ENCODE measurements around the gene POU3F1.

POU3F1 gene

DNA sequence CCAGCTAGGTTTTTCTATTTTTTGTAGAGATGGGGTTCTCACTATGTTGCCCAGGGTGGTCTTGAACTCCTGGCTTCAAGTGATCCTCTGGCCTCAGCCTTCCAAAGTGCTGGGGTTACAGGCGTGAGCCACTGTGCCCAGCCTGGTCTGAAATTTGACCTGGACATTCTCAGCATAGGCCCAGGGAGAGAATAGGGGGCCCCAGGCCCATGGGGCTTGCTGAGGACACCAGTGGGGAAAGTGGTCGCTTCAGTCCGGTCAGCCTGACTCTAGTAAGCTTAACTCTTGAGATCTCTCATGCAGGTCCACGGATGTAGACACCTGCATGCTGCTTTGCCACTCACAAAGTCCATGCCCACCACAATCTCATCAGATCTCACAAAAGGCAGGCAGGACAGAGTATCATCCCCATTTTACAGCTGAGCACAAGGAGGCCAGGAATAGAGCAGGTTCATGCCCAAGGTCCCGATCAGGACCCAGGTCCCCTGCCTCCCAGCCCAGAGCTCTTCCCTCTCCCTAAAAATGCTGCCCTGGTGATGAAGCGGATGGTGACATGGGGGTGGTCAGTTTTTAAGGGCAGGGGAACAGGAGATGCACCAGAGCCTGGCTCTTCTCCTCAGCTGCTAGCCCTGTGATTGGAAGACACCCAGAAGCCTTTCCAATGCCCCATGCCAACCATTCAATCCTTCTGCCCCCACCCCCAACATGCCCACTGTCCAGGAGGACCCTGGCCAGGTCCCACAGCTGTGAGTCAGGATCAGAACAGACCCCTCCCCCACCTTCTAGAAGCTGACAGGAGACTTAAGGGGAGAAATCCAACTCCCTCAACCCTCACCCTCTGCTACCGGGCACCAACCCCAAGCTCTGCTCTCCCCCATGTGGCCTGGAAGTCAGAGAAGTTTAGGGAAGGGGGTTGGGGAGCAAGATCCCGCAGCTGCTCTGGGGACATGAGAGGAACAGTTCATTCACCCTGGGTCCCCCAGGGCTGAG lies 43.0 kb downstream of the POU3F1 start:
- DNase-seq, result no peak

DNA sequence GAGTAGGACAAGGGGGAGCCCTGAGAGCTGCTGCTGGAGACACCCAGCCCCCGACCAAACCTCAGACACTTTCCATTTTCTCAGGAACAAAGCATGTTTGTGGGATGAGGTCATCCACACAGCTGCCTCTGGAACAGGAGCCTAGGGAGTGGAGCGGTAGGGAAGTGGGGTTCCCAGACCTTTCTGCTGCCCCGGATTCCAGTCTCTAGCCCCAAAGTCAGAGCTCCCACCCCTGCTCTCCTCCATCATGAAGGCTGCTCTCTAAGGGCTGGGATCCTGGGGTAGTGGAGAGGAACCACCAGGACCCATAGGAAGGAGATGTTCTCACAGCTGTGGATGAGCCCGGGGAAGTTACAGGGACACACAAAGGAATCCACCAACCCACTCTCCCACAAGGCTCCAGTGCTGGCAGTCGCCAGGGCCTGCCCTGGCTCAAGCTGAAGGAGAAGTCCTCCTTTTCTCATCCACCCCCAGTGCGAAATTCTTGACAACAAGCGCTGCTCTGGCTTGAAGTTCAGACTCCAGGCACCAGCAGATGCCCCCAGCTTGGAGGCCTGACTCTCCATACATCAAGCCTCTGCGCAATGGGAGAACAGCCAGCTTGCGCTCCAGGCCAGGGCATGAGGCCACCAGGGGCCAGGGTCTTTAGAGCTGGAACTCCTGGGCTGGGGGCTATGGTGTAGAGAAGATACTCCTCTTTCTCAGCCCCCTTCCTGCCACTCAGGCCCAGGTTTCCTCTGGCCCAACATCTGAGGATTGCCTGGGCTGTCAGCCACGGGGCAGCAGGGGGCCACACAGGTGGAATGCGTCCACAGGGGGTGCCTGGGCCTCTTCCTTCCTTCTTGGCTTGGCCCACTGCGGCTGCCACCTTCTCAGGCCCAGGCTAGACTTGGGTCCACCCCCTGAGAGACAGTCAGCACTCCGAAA lies 45.8 kb downstream of the POU3F1 start:
- no peak for DNase-seq

DNA sequence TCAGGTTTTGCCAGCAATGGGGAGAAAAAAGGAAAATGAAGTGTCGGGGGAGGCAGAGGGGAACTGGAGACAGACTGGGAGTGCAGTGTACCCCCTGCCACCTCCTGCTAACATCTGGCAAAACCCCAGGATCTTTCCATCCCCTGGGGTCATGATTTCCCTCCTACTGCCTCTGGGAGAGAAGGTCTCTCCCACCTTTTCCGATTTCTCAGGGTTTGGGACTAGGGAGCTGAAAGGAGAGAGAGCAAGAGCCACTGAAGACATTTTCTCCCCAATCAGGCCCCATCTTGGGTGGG lies 46.4 kb downstream of the POU3F1 start:
- DNase-seq, result no peak

DNA sequence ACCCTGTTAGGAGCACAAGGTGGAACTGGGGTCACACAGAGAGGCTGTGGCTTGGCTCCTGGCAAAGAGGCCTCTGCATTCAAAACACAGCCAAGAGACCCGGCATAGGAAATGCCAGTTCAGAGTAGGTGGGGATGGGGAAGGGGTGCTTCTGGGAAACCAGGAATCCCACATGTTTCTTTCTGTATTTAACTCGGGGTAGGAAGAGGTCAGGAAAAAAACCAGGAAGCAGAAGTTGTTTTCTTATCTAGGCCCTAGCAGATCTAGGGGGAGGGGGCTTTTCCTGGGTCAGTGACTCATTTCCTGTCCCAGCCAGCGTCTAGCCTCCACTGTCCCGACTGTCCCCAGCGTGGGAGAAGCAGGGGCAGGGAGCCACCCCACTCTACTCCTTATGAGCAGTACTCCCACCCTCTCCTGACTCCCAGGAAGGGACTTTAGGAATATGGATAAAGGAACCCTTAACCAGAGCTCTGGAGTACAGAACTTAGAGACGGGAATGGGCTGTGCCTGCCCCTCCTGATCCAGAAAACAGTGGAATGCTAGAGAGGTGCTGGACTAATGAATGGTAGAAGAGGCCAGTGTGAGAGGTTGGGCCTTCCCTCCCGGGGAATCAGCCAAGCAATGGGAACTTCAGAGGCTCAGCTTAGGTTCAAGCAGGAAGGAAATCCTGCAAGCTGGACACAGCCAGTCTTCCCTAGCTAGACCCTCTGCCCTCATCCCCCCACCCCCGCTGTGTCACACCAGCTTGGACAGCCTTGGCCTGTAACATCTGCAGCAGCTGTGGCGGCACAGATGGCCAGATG lies 47.0 kb downstream of the POU3F1 start:
- no peak for DNase-seq

DNA sequence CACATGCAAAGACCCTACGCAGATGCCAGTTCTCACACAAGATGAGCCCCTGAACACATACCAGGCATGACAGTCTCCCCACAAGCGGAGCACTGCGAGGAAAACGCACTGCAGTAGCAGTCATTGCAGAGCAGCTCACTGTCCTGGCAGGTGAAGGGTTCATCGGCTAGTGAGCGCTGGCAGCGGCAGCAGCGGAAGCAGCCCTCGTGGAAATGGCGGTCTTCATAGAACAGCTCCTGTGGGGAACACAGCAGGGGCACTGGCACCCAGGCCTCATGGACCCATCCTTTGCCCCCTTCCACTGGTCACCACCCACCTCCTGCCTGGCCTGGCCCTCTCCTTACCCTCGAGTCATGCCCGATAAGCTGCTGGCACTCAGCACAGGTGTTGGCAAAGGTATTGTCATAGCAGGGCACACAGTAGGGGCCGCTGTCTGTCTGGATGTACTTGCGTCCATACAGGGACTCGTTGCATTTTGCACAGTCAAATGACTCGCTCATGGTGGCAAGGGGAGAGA lies 47.6 kb downstream of the POU3F1 start:
- DNase-seq, result no peak

DNA sequence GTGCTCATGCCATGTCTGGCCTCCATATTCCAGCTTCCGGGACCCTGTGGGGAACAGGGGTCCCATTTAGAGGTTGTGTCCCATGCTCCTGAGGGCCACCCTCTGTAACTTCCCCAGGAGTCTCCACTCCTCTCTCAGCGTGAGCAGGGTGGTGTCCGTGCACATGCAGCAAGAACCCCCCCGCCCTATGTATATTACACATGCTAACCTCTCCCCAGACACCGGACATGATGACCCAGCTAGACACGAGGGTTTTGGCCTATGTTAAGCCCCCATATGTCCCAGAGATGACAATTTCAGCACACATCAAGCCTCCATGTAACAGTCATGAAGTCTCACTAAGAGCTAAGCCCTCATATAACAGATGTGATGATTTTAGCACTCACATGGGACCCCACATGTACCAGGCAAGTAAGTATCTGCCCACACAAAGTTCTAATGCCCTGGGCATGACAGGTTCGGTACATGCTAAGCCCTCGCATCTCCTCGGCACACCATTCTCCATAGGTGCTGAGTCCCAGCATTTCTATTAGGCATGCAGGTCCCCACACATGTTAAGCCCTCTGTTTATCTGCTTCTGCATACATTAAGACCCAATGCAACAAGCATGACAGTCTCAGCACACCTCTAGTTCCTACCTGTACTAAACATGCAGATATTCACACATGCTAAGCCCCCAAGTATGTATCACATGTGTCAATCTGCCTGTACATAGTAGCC lies 48.3 kb downstream of the POU3F1 start:
- no peak for DNase-seq

DNA sequence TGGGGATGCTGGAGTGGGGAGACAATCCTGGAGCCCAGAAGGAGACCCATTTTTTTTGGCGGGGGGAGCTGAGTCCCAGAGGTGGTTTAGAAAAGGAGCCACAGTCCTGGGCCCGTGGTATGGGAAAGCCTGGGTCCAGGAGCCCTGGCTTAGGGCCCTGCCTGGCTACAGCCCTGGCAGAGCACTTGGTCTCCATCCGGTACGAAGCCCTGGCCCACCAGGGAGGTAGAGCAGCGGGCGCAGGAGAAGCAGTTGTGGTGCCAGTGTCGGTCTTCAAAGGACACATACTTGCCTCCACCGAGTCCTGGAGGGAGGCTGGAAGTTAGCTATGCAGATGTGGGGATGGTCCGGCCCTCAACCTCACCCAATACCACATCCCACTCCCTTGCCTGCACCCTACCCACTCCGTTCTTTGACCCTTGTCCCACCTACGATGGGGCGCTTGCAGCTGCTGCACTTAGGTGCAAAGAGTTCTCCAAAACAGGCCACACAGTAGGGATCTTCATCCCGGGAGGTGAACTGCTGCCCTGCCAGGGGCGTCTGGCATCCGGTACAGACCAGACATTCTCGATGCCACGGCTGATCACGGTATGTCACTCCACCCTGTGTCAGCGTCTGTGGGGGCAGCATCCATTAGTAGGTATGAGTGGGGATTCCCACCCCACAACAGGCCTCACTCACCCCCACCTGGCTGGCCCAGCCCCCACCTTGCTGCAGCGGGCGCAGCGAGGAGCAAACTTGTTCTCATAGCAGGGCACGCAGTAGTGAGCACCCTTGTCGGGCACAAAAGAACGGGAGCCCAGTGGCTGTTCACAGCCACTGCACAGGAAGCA lies 49.1 kb downstream of the POU3F1 start:
- no peak for DNase-seq

DNA sequence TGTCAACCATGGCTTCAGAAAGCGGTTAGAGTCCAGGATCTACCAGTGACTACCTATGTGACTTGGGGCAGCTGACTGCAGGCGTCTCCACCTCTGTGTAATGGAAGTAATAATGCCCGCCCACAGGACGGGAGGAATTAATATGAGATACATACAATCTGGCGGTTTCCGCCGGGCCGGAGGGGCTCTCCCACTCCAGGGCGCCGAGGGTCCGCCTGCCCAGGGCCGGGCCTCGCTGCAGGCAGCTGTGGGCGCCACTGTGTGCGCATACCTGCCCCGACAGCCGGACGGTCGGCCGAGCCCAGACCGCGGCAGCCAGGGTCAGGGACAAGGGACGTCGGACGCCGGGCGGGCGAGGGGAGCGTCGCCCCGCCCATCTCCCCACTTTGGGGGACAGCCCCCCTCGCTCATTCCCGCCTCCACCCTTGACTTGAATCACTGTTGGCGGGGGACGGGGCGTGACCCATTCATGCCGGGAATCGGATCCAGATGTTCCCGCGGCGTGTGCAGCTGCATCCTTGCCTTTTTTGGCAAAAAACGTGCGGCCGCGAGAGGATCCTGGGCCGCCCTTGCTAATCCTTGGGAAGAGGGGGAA lies 50.7 kb downstream of the POU3F1 start:
- peak in 1 of 2 donors; percentile 48 for DNase-seq

DNA sequence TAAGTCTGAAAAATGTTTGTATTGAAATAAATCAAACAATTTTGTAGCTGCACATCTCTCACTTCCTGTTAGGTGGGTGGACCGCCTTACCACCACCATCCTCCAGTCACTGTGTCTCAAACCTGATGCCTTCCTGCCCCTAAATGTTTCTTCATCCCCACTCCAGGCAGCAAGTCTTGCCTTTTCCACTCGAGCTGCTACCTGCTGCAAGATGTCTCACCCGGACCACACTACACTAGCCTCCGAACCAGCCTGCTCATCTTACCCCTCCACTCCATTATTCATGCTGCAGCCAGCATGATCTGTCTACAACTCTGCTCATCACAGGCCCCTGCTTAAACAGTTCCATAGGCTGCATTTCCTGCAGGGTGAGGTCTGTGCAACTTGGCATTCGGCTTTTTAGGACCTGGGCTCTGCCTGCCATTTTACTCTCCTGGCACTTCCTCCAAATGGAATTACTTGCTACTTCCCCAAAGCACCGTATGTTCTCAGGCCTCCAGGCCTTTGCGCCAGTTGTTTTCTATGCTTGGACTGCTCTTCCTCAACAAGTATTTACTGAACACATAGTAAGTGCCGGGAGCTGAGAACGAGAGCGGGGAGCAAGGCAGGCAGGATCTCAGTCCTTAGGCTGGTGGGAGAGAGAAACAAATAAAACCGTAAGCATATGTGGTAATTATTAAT lies 51.6 kb downstream of the POU3F1 start:
- DNase-seq, result no peak

Measured in activated CD4-positive, alpha-beta T cell treated with anti-CD3 and anti-CD28 coated beads for 4 hours (primary cell).